CD4-positive, alpha-beta T cell treated with Interleukin-17A for 1 hour (primary cell): ENCODE results near the gene DUSP8.
"Not testable (repeated sequence)": the region's sequence is repeated elsewhere in the genome, so short reads cannot be mapped to it uniquely, and the experiment has no call there.

Experiments used
- DNase-seq: peaks from one replicate; pipeline ENCODE4 v3.0.0-alpha.2; 2020

DUSP8 gene, protein sequence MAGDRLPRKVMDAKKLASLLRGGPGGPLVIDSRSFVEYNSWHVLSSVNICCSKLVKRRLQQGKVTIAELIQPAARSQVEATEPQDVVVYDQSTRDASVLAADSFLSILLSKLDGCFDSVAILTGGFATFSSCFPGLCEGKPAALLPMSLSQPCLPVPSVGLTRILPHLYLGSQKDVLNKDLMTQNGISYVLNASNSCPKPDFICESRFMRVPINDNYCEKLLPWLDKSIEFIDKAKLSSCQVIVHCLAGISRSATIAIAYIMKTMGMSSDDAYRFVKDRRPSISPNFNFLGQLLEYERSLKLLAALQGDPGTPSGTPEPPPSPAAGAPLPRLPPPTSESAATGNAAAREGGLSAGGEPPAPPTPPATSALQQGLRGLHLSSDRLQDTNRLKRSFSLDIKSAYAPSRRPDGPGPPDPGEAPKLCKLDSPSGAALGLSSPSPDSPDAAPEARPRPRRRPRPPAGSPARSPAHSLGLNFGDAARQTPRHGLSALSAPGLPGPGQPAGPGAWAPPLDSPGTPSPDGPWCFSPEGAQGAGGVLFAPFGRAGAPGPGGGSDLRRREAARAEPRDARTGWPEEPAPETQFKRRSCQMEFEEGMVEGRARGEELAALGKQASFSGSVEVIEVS

DNA sequence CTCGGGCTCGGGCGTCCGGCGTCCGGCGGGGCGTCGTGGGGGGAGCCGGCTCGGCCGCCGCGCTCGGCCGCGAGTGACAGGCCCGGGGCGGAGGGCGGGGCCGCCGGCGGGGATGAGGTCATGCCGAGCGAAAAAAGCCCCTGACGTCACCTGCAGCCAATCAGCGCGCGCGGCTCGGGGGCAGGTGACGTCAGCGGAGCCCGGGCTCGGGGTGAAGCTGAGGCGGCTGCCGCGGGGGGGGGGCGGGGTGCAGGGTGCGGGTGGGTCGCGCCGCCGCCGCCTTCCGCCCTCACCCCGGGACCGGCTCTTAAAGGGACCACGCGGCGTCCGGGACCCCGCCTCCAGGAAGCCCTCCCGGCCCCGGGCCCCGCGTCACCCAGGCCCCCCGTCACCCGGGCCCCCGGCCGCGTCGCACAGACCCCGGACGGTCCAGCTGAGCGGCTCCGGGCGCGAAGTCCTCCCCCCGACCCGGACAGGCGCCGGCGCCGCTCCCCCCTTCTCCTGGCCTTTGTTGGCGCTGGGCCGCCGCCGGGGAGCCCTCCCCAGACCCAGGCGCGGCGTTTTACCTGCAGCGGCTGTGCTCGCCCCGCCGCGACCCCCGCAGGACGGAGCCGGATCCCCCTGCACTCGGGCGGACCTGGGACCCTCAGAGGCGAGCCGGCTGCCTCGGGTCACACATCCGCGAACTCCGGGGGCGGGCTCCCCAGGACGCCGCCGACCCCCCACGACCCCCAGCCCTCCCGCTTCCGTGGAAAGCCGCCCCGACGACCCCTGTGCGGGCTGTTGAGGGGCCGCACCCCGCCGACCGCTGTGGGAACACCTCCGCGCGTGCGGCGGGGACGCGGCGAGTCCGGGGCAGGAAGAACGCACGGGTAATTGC lies at the start of gene DUSP8:
Gene DUSP8, minus strand, starts transcription at position 75 of the 880 bp plus-strand sequence. CDS start 6,445 bp downstream, outside the sequence.
- peak; percentile 96 for DNase-seq

DNA sequence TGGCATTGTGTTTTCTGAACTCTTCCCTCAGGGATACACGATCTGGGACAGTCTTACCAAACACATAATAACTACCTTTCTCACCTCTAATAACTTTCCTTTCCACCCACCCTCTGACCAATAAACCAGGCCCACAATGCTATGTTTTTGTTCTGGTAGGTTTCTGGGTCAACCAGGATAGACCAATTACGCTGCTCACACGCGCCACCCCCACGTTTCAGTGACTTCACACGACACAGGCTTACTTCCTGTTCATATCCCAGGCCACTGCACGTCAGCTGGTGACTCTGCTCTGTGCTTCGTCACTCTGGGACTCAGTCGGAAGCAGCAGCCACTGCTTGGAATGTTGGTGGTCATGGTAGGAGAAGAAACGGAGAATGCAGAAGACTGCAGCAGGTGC lies 47.4 kb upstream of the DUSP8 start:
- DNase-seq, result peak; percentile 54

DNA sequence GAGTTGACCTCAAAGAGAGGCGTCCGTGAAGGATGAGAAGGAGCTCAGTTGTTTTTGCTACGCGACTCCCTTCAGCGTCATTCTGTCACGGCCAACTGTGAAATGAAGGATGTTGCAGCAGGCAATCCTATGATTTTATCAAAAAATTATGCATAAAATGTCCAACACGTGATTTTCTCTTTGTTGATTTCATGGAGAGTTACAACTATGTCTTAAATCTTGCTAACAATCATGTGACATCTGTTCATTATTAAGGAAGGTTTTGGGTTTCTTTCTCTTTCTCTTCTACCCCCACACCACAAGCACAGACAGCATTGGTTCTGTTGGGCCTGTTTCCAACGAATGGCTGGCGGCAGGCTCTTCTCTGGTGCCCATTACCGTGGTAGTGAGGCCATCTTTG lies 46.2 kb upstream of the DUSP8 start:
- no peak for DNase-seq

DNA sequence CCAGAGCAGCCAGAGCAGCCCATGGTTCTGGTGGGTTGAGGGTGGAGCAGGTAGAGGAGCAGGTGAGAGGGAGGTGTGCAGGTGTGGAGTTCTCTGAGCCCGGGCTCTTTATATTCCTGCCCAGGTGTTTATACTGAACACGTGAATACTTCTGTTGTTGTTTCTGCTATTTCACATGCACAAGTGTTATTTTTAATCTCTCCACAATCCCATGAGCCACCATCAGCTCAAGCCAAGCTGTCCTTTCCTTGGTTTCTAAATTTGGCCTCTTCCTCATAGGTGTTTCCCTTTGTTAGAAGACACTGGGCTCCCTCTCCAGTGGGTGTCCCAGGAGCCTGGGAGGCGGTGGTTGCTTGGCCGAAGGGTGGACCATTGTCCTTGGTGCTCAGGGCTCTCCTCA lies 36.3 kb upstream of the DUSP8 start, which contains the start of gene KRTAP5-3:
Gene KRTAP5-3, minus strand, starts transcription at position 101 of the 400 bp plus-strand sequence. Its CDS starts 78 bp downstream, at position 23.
- no peak for DNase-seq

DNA sequence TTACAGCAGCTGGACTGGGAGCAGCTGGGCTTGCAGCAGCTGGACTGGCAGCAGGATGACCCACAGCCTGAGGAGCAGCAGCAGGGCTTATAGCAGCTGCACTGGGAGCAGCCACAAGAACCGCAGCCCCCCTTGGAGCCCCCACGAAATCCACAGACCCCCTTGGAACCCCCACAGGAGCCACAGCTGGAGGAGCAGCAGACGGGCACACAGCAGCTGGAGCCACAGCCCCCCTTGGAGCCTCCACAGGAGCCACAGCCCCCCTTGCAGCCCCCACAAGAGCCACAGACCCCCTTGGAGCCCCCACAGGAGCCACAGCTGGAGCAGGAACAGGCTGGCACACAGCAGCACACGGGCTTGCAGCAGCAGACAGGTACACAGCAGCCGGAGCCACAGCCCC lies 35.8 kb upstream of the DUSP8 start:
- DNase-seq, result not testable (repeated sequence)

DNA sequence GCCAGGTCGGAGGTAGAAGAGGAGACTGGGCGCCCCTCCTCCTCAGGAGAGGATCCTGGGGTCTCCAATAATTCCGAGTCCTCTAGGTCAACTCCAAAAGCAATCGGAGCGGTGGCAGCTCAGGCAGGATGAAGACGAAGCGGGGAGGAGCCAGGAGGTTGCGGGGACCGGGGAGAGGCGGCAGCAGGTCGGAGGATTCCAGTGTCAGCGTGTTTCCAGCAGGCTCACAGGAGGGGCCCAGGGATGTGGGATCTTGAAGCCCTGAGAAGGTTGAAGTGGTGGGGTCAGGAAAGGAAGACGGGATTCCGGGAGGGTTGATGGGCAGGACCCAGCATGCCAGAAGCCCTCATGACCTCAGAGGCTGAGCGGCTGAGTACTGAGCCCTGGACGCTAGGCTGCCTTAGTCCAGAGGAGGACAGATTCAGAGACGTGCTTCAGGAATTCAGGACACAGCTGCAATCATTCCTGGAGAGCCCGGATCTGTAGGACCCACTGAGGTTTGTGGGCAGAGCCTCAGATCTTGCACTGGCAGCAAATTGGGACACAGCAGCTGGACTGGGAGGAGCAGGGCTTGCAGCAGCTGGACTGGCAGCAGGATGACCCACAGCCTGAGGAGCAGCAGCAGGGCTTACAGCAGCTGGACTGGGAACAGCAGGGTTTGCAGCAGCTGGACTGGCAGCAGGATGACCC lies 35.2 kb upstream of the DUSP8 start:
- DNase-seq, result not testable (repeated sequence)

DNA sequence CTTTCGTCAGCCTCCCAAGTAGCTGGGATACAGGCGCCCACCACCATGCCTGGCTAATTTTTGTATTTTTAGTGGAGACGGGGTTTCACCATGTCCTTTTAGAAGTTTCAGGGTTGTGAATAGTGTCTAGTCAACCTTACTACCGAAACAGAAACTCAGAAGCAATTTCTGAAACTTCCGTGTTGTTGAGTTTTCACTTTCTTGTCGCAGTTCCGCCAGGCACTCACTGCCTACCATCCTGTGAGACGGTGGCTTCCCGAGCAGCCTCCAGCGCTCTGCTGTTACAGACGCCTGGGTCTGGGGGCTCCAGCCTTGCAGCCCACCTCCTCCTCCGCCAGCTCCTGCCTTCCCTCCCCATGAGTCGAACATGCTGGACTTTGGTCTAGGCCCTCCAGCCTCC lies 33.9 kb upstream of the DUSP8 start:
- peak; percentile 43 for DNase-seq

DNA sequence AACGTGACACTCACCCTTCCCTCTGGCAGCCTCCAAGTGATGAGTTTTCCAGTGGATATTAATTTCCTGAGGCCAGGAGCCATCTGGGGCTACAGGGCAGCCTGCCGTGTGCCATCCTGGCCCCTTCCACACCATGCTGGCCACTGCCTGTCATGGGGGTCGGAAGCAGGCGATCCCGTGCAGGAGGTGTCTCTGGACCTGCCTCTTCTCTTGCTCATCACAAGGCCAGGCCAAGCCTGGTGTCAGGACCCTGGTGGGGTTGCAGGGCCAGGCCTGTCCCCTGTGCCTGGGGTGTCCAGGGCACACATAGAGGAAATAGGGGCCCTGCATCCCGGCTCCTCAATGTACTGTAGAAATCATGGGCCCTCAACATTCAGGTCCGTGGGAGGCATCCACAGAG lies 32.6 kb upstream of the DUSP8 start:
- DNase-seq, result no peak

DNA sequence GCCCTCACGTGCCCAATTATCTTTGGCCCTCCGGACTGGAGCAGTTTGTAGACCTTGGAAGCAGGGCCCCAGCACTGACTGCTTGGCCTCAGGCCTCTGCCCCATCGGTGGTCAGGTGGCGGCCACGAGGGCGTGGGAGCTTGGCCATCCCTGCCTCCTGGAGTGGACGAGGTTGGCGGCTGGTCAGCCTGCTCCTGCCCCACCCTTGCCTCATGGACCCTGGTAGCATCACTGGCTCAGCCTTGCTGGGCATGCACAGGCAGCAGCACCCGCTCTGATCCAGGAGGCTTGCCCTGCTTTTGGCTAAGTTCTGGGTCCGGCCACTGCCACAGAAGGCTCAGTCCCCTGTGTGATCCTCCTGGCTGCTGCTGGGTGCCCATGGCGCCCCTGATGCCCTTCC lies 32.1 kb upstream of the DUSP8 start:
- DNase-seq, result no peak

DNA sequence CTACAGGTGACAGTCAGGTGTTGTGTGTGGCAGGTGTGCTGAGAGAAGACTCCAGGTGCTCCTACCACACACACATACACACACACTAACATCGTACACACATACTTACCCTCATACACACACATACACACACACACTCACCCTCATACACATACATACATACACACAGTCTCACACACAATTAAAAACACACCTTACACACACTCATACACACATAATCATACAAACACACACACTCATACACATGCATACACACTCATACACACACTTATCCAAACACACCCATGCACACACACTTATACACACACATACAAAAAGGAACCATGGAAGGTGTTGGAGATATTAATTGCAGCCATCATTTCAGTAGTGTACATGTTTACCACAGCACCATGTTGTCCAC lies 31.6 kb upstream of the DUSP8 start:
- DNase-seq, result no peak

DNA sequence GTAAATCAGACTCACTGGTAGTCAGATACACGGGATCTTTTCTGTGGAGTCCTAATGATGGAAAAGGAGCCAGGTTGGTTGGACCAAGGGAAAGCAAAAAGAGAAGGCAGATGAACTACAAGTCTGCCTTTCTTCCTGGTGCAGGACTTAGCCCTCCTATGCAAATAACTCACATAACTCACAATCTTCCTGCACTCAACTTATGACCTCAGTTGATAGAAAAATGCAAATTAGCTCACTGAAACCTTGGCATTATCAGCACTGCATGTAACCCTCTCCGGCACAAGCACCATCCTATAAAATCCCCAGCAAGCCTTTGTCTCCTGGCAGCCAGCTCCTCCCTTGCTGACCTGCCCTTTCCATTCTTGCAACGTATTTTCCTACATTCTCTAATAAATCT lies 29.6 kb upstream of the DUSP8 start:
- not testable (repeated sequence) for DNase-seq

DNA sequence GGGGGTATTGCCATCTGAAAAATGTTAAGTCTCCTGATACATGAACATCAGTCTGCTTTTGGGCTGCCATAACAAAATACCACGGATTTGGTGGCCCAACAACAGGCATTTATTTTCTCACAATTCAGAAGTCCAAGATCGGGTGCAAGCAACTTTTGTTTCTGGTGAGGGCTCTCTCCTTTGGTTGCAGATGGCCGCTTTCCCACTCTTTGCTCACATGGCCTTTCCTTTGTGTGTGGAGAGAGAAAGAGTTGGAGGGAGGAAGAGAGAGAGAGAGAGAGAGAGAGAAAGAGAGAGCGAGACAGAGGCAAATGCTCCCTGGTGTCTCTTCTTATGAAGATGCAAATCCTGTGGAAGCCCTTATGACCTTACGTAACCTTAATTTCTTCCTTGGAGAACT lies 28.6 kb upstream of the DUSP8 start:
- no peak for DNase-seq

DNA sequence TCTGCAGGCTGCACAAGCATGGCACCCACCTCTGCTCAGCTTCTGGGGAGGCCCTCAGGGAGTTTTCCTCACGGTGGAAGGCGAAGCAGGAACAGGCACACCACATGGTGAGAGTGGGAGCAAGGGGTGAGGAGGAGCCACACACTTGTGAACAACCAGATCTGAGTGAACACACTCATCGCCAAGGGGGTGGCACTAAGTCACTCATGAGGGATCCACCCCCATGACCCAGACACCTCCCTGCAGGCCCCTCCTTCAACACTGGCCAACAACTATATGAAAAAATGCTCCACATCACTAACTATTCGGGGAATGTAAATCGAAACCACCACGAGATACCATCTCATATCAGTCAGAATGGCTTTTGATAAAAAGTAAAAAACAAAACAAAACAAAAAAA lies 26.7 kb upstream of the DUSP8 start:
- DNase-seq, result peak; percentile 38

DNA sequence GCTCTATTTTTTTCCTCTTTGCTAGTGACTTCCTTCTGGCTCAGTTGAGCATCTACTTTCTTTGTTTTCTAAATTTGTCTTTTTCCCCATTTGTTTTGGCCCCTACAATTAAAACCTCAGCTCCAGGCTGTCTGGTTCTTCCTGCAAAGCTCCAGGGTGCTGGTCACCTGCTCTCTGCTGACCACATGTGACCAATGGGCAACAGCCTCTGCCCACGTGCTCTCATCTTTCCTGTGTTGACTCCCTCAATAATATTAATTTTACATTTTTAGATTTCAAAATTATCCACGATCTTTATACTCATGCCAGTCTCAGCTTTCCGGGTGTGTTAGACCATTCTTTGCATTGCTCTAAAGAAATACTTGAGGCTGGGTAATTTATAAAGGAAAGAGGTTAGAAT lies 26.3 kb upstream of the DUSP8 start:
- DNase-seq, result not testable (repeated sequence)

DNA sequence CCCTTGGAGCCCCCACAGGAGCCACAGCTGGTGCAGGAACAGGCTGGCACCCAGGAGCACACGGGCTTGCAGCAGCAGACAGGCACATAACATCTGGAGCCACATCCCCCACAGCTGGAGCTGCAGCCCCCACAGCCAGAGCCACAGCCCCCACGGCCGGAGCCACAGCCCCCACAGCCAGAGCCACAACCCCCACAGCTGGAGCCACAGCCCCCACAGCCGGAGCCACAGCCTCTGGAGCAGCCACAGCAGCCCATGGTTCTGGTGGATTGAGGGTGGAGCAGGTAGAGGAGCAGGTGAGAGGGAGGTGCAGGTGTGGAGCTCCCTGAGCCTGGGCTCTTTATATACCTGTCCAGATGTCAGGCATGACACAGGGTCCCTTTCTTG lies 25.9 kb upstream of the DUSP8 start, which contains the start of gene KRTAP5-2:
Gene KRTAP5-2, minus strand, starts transcription at position 301 of the 387 bp plus-strand sequence. Its CDS starts 44 bp downstream, at position 257.
- DNase-seq, result no peak

DNA sequence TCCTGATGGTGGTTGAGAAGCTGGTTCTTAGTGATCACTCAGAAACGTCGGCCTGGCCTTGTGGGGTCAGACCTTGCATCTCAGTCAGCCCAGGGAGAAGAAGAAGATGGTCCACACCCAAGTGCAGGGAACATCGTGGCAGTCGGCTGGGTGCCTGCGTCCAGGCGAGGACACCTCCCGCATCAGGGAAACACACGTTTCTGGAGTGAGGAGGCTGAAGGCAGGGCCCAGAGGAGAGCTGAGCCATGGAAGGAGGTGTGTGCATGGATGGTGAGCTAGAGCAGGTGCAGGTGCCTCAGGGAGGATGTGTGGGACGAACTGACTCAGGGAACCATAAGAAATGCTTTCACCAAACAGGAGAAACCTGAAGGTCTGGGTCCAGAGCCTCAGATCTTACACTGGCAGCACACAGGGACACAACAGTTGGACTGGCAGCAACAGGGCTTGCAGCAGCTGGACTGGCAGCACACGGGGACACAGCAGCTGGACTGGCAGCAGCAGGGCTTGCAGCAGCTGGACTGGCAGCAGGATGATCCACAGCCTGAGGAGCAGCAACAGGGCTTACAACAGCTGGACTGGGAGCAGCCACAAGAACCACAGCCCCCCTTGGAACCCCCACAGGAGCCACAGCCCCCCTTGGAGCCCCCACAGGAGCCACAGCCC lies 25.4 kb upstream of the DUSP8 start:
- DNase-seq, result no peak

DNA sequence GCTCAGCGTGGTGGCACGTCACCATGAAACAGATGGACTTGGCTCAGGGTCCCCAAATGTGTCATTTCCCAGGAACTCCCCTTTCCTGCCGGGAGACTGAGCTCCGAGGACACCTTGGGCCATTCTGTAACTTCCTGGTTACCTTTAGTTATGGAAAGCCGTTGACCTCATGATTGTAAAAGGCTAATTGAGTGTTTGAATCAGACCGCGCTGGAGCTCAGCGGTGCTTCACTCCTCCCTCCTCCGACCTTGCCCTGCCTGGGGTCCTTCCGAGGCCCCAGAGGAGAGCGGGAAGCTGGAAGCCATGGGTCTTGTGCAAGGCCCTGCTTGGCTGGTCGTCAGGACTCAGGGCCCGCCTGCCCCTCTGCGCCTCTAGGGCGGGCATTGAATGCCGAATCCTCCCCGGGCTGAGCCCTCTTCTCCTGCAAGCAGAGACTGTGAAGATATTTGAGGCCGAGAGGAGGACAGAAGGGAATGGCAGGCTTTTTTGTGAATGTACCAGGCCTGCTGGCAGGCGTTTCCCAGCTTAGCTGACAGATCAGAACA lies 24.6 kb upstream of the DUSP8 start:
- not testable (repeated sequence) for DNase-seq

DNA sequence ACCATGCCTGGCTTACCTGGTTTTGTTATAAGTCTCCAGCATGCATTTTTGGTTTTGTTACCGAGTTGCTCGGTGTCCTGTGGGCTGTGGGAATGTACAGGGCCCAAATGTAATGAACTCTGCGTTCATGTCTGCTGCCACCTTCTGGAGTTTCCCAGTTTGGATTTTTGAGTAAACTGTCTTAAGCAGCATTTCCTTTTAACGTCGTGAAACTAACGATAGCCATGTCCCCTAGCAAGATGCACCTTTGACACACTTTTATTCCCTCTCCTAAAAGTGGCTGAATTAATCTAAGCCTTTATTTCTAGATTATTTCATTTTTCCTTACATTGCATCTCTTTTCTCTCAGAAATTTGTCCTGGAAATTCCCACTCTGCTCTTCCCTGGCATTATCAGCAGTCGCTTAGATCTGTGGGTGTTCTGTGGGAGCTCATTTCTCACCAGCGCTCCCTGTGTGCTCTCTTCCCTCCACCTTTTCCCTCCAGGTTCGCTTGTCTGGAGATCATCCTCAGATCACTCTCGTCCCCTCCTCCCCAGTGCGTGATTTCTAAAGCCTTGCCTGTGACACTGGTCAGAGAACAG lies 24.0 kb upstream of the DUSP8 start:
- DNase-seq, result not testable (repeated sequence)

DNA sequence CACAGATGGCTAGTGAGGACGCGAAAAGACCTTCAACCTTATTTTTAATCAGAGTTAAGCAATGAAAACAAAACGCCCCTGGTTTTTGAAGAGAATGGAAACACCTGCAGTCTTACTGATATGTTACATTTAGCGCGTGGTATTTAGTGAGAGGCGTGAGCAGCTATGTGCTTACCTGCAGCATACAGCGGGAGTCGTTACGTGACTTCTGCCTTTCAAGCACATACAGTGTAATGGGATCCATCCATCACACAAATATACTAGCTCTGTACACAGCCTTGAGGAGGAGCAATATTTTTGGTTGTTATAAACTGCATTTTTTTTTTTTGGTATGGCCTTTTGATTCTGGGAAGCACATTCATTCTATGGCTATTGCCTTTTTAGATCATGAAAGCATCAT lies 20.6 kb upstream of the DUSP8 start:
- no peak for DNase-seq

DNA sequence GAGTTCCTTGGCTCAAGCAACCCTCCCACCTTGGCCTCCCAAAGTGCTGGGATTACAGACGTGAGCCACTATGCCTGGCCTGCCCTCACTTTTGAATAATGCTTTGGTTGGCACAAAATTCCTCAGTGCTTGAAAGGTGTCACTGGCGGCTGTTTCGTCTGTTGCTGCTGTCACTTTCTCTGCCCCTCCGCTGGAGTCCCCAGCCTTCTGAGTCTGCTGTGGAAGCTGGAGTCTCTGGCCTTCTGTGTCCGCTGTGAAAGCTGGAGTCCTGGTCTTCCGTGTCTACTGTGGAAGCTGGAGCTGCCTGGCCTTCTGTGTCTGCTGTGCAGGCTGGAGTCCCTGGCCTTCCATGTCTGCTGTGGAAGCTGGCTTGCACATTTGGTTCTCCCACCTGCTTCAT lies 17.9 kb upstream of the DUSP8 start:
- DNase-seq, result no peak
